ENCODE measurements around the gene EIF3D.

DNA sequence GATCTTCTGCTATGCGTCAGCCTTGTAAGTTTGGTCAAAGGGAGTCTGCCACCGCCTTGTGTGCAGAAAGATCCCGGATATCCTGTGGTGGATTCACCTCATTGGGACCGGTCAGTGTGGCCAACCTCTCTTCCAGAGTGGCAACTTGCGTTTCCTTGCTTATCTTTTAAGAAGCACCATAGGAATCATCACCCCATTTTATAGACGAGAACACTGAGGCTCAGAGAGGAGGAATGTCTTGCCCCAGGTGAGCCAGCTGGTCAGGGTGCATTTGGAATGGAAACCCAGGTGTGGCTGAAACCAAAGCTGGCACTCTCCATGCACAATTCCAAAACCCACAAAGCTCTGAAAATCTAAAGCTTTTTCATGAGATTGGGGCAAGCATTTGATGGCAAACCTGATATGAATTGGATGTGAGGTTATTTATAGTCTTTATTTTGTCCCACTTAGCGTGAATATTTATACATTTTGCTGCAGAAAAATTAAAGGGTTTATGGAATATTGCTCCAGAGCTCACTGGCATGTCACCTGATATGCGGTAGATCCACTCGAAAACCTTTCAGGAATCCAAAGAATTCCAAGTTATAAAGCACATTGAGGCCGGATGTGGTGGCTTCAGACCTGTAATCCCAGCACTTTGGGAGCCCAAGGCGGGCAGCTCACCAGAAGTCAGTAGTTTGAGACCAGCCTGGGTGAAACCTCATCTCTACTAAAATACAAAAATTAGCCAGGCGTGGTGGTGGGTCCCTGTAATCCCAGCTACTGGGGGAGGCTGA lies 12.1 kb upstream of the EIF3D start:
- TF ChIP-seq, protein P1, sequence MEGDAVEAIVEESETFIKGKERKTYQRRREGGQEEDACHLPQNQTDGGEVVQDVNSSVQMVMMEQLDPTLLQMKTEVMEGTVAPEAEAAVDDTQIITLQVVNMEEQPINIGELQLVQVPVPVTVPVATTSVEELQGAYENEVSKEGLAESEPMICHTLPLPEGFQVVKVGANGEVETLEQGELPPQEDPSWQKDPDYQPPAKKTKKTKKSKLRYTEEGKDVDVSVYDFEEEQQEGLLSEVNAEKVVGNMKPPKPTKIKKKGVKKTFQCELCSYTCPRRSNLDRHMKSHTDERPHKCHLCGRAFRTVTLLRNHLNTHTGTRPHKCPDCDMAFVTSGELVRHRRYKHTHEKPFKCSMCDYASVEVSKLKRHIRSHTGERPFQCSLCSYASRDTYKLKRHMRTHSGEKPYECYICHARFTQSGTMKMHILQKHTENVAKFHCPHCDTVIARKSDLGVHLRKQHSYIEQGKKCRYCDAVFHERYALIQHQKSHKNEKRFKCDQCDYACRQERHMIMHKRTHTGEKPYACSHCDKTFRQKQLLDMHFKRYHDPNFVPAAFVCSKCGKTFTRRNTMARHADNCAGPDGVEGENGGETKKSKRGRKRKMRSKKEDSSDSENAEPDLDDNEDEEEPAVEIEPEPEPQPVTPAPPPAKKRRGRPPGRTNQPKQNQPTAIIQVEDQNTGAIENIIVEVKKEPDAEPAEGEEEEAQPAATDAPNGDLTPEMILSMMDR (IDR thresholded peaks at IDR 0.05), result no peak
- TF ChIP-seq POLR2A (IDR thresholded peaks at IDR 0.05) (no peak), POLR2AphosphoS5 (IDR thresholded peaks at IDR 0.05) (no peak)
